ENCODE data around the gene IRAK1.

IRAK1 gene

GRCh38 chrX:154019633-154020528 is at the start of gene IRAK1:
TSS of gene IRAK1 (minus strand) at chrX:154019902. CDS start at chrX:154019812, 90 bp downstream.
- DNase-seq = peak; percentile 25

GRCh38 chrX:154068560-154068959 is 48.9 kb upstream of the IRAK1 start:
- no peak for DNase-seq

GRCh38 chrX:154064637-154065435 is 45.1 kb upstream of the IRAK1 start:
- no peak for DNase-seq

- no peak for DNase-seq
These were observed 43.5 kb upstream of the IRAK1 start for GRCh38 chrX:154063234-154063633.

GRCh38 chrX:154061801-154062200 is 42.1 kb upstream of the IRAK1 start:
- DNase-seq = no peak

- DNase-seq = no peak
These were observed 40.1 kb upstream of the IRAK1 start for GRCh38 chrX:154059729-154060245.

GRCh38 chrX:154059231-154059630 is 39.5 kb upstream of the IRAK1 start:
- no peak for DNase-seq

GRCh38 chrX:154058214-154058997 is 38.7 kb upstream of the IRAK1 start:
- DNase-seq = no peak

- DNase-seq = no peak
These were observed 38.1 kb upstream of the IRAK1 start for GRCh38 chrX:154057791-154058190.

- DNase-seq = no peak
These were observed 37.1 kb upstream of the IRAK1 start for GRCh38 chrX:154056770-154057241.

- DNase-seq = peak; percentile 73
These were observed 31.6 kb upstream of the IRAK1 start for GRCh38 chrX:154051201-154051810.

- DNase-seq = no peak
These were observed 30.4 kb upstream of the IRAK1 start for GRCh38 chrX:154050113-154050495.

- no peak for DNase-seq
These were observed 29.8 kb upstream of the IRAK1 start for GRCh38 chrX:154049209-154050112.

- DNase-seq = no peak
These were observed 28.7 kb upstream of the IRAK1 start for GRCh38 chrX:154048398-154048797.

- no peak for DNase-seq
These were observed 27.4 kb upstream of the IRAK1 start for GRCh38 chrX:154046940-154047610.

- DNase-seq = no peak
These were observed 26.5 kb upstream of the IRAK1 start for GRCh38 chrX:154046031-154046781.

- no peak for DNase-seq
These were observed 24.4 kb upstream of the IRAK1 start for GRCh38 chrX:154044091-154044490.

GRCh38 chrX:154043003-154043763 is 23.5 kb upstream of the IRAK1 start:
- DNase-seq = no peak

- no peak for DNase-seq
These were observed 21.2 kb upstream of the IRAK1 start for GRCh38 chrX:154040863-154041262.
